HG03439 (cell line): ENCODE data around the gene SIGLEC5.

Experiments used
- ATAC-seq: cut with Tn5 transposase; IDR thresholded peaks from one replicate; pipeline ENCODE4 v1.9.1; 2021; ENCODE audit warnings: mild to moderate bottlenecking, moderate library complexity; ENCODE audit not compliant: unreplicated experiment

The SIGLEC5 gene

GRCh38 chr19:51628153-51628939, 1.9 kb downstream of the SIGLEC5 start:
- ATAC-seq, result no peak

DNA sequence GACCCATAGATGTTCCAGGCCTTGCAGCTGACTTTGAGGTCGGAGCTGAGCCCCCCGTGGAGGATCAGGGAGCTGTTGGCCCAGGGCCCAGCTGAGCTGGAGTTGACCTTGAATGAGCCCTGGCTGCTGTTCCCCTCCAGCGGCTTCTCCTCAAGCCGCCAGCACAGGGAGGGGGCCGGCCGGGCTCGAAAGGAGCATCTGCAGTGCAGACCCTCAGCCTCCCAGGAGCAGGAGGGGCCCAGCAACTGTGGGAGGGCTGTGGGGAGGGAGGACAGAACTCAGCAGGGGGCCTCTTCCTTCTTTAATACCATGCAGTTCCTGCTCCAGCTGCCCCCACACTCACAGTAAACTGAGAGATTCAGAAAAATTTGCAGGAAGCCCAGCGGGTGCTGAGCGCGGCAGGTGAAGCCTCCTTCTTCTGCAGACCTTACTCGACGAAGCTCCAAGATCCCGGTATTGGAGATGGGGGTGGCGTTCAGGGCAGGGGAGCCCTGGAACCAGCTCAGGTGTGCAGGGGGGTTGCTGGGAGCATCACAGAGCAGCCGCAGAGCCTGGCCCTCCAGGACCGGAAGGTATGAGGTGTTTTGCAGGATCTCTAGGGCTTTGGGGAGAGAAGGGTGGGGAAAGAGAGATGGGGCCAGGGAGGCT, 2.6 kb downstream of the SIGLEC5 start:
- no peak for ATAC-seq

GRCh38 chr19:51626675-51627074, 3.5 kb downstream of the SIGLEC5 start:
- no peak for ATAC-seq

DNA sequence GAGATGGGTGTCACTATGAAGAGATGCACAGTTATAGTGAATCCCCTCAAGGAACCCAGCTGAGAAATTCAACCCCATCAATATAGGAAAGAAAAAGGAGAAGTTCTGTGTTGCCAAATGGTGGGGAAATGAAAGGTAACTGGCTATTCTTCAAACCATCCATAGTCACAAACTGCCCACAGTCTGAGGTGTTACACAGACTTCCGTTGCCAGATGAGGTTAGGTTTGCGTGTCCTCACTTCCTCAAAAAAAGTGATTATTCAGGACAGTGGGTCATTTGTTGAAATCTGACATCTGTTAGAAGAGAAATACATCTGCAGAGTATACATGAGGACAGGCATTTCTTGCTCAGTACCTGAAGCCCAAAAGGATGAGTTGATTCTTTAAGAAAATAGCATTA, 9.0 kb downstream of the SIGLEC5 start:
- ATAC-seq, result peak; percentile 66

DNA sequence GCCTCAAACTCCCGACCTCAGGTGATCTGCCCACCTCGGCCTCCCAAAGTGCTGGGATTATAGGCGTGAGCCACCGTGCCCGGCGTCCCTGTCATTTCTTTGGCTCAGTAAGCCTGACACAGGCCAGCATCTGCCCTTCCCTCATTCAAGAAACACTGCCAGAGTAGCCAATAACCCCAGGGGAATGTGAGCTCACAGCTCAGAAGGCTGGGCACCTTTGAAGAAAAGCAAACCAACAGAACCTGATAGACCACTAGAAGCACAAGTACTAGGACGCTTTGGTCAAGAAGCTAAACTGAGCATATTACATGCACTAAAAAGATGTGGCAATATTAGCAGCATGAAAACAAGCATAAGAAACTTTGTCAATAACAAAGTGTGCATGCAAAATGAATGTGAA, 14.2 kb downstream of the SIGLEC5 start:
- no peak for ATAC-seq

GRCh38 chr19:51614789-51615188, 15.4 kb downstream of the SIGLEC5 start:
- no peak for ATAC-seq

GRCh38 chr19:51610576-51610975, 19.6 kb downstream of the SIGLEC5 start:
- no peak for ATAC-seq

GRCh38 chr19:51607920-51608562, 22.2 kb downstream of the SIGLEC5 start:
- no peak for ATAC-seq

- ATAC-seq, result peak; percentile 98
These were observed 23.1 kb downstream of the SIGLEC5 start for GRCh38 chr19:51607077-51607476.

DNA sequence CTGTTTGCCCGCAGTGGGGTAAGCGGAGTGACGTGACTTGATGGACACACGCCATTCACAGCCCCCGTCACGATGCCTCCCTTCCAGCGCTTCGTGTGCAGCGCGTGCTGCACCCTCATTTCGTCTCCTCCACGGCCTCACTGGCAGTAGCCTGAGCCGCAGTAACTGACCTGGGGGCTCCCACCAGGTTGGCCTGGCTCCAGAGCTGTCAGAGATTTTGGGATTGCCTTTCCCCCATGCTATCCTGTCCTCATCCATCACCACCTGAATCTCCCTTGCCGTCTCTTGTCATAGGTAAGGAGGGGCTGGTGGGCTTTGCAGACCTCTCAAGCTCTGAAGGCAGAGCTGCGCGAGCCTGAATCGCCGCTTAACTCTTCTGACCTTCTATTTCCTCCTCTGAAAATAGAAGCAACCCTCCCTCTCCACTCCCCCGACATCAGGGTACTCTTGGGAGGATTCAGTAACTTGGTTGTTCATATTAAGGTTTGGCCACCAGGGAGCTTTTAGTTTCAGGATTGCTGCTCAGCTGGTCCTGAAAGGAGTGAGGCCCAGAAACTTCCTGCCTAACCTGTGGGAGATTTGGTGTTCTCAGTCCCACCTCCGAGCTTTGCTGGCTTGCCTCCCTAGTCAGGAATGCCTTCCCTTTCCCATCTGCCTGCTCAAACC, 27.9 kb downstream of the SIGLEC5 start:
- ATAC-seq, result no peak

DNA sequence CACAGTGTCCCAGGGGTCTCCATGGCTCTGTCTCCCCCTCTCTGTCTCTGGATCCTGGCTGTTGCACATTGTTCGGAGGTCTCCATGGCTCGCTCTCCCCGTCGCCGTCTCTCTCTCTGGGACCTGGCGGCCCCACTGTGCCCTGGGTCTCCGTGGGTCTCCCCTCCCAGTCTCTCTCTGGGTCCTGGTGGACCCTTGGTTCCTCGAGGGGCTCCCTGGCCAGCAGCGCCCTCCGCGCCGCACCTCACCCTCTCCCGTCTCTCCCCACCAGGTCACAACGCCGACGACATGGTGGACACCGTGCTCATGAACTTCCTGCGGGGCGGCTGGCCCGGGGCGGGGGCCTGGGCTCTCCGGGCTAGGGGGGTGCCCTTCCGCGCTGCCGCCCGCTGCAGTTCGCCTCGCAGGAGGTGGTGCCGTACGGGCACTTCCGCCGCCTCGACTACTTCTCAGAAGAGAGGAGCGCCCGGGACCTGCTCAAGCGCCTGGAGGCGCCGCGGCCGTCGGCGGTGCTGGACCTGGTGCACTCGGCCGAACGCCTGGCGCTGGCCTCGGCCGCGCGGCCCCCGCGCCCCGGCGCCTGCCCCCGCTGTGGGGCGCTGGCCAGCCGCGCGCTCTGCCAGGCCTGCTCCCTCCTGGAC, 29.1 kb downstream of the SIGLEC5 start:
- no peak for ATAC-seq

- ATAC-seq, result no peak
These were observed 31.1 kb downstream of the SIGLEC5 start for GRCh38 chr19:51599084-51599483.

DNA sequence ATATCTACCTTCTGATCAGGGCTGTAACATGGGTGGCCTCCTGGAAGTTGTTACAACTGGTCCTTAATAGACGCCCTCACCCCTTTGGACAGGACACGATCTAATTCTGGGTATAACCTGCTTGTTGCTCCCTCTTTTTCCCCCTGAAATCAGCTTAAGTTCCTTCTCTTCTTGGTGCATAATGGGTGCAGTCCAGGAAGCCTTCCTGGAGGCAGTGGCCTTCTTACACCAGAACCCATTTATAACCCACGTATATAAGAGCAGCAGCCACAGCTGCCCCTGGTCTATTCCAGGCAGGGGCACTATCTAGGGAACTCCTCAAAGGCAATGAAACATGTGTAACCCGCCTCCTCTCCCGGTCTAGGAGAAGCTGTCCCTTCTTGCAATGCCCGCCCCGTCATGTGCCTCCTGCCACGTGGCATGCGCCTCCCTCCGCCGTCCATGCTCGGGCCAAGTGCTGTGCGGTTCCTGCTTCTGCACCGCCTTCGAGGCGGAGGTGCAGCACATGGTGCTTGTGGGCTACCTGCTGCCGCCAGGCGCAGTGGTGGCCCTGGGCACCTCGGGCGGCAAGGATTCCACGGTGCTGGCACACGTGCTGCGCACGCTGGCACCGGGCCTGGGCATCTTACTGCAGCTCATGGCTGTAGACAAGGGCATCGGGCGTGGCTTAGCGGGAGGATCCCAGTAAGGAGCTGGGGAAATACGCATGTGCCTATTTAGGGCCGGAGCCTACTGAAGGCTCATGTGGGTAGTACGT, 31.9 kb downstream of the SIGLEC5 start:
- no peak for ATAC-seq

DNA sequence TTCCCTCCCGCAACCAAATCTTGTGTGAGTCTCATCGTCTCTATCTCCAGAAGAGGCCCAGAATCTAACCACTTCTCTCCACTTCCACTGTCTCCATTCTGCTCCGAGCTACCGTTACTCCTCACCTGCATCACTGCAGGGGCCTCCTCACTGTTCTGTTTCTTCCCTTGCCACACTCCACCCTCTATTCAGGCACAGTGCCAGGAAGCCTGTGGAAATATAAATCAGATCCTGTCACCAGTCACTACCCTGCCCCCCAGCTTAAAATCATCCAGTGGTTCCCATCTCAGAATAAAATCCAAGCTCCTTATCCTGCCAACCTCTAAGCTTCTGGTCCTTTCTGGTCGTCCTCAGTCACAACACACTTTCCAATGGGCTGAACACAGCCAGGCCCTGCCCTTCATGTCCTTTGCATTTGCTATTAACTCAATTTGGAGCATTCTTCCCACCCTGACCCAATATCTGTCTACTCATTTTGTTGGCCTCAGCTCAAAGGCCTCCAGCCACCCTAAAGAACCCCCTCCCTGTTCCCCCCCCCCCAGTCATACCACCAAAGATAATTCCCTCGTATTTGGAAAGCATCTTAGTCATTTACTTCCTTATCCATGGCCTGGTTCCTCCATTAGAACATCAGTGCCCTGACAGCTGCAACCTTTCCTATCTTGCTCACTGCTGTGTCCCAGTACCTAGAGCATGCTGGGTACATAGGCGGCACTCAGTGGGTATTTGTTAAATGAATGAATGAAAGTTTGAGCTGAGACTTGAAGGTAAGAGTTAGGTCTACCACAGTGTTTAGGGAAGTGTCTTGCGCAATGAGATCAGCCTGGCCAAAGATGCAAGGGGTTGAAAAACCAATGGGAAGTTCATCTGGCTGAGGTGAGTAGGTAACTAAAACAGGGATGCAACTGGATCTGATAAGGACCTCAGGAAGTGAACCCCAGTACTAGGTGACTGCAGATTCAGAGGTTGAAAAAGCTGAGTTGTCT, 34.7 kb downstream of the SIGLEC5 start:
- no peak for ATAC-seq

DNA sequence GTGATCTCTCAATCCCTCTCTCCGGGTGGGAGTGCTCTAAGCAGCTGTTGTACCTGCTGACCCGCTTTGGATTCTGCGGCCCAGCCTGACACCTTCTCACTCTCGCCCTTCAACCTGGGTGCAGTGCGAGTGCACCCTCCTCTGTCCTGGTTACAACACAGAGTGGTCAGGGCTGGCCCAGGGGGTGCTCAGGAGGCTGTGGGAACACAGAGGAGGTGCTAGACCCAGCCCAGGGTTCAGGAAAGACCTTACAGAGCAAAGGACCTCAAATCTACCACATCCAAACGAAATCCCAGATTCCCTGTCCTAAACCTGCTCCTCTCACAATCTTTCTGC, 35.5 kb downstream of the SIGLEC5 start:
- ATAC-seq, result peak; percentile 5

- peak; percentile 96 for ATAC-seq
These were observed 36.0 kb downstream of the SIGLEC5 start for GRCh38 chr19:51593969-51594773.

- ATAC-seq, result no peak
These were observed 36.9 kb downstream of the SIGLEC5 start for GRCh38 chr19:51593138-51593890.

DNA sequence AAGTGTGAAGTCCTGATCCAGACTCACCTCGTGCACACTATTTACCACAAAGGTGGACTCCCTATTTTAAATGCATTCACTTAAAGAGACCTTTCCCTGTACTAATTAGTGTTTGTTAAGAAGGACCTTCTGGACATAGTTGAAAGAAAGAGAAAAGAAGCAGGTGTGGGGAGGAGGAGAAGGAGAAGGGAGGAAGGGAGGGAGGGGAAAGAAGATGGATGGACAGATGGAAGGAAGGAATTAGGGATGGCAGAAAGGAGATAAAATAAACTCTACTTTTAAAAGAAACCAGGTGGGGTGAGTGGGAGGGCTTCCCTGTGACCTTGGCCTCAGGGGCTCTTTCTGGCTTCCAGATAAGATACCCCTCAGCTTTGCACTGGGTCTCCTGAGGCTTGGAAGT, 37.7 kb downstream of the SIGLEC5 start:
- no peak for ATAC-seq
